GM12878 (cell line): ENCODE measurements around the gene SCLY.

ENCODE experiments used
- CEBPB ChIP-seq, 2 experiments: fragments of 150-350 bp in 1 of 2; IDR thresholded peaks; 2 replicates each; pipeline ENCODE4 v1.6.1; 2012 to 2014; ENCODE audit warnings: low read depth in 2 of 2, low read length in 2 of 2, borderline replicate concordance in 1 of 2, inconsistent platforms in 1 of 2
- CTCF ChIP-seq, 3 experiments: IDR thresholded peaks in 2 of 3; conservative IDR thresholded peaks in 1 of 3; 2 replicates each; pipeline ENCODE4 v1.5.1; 2011; ENCODE audit warnings: low read depth in 3 of 3, low read length in 3 of 3, mild to moderate bottlenecking in 3 of 3, control low read depth in 2 of 3, moderate library complexity in 2 of 3, inconsistent platforms in 1 of 3, mixed read lengths in 1 of 3; ENCODE audit not compliant: control insufficient read depth in 2 of 3, insufficient read depth in 1 of 3; ENCODE audit errors: extremely low read depth in 1 of 3
- EZH2 ChIP-seq: IDR thresholded peaks from 2 replicates; pipeline ENCODE4 v1.6.1; 2012; ENCODE audit warnings: low read depth, mild to moderate bottlenecking, control low read depth, inconsistent platforms, low read length, borderline replicate concordance; ENCODE audit not compliant: control insufficient read depth
- HDGF ChIP-seq: fragments of 450-650 bp; IDR thresholded peaks from 2 replicates; pipeline ENCODE4 v1.6.1; 2016; ENCODE audit warnings: antibody characterized with exemption
- POLR2A ChIP-seq: IDR thresholded peaks from 2 replicates; pipeline ENCODE4 v1.6.1; 2011; ENCODE audit warnings: low read depth, mild to moderate bottlenecking, low read length
- RAD21 ChIP-seq: IDR thresholded peaks from 2 replicates; pipeline ENCODE4 v1.6.1; 2011; ENCODE audit warnings: mild to moderate bottlenecking, low read depth, low read length, moderate library complexity; ENCODE audit not compliant: insufficient read depth
- SIX5 ChIP-seq: IDR thresholded peaks from 2 replicates; pipeline ENCODE4 v1.6.1; 2011; ENCODE audit warnings: mild to moderate bottlenecking, low read depth, low read length, moderate library complexity; ENCODE audit not compliant: severe bottlenecking
- SMC3 ChIP-seq: IDR thresholded peaks from 2 replicates; pipeline ENCODE4 v1.6.1; 2011; ENCODE audit warnings: low read length, improper control_type of control experiment, borderline replicate concordance

GRCh38 chr2:238023608-238024007 is 37.2 kb upstream of the SCLY start:
- no peak for TF ChIP-seq SMC3
- no peak for TF ChIP-seq CTCF (IDR thresholded peaks at IDR 0.05 in 2 of 3, conservative IDR thresholded peaks at IDR 0.05 in 1 of 3; ENCODE audit: control insufficient read depth in 2 of 3, extremely low read depth in 1 of 3, insufficient read depth in 1 of 3, low read depth in 3 of 3, low read length in 3 of 3)
- TF ChIP-seq POLR2A: no peak
- TF ChIP-seq SIX5: no peak
- no peak for TF ChIP-seq CEBPB (IDR thresholded peaks at IDR 0.05; ENCODE audit: borderline replicate concordance in 1 of 2, low read depth in 2 of 2, low read length in 2 of 2)
- no peak for TF ChIP-seq RAD21
- TF ChIP-seq HDGF: no peak
- TF ChIP-seq EZH2: no peak
